Measurements from ENCODE around the gene ALG9. TPM values are rescaled to one million over a fixed set of nuclear protein-coding genes. Genes with fewer than 3 reads are reported as not detected.

The ALG9 gene
- total and polyA plus RNA-seq, 10 of the 15 experiments (the other 5 are each of a cell fraction or from before 2014, with no cell fraction given) = 10.8 to 41.6 (median 25.5) TPM

DNA sequence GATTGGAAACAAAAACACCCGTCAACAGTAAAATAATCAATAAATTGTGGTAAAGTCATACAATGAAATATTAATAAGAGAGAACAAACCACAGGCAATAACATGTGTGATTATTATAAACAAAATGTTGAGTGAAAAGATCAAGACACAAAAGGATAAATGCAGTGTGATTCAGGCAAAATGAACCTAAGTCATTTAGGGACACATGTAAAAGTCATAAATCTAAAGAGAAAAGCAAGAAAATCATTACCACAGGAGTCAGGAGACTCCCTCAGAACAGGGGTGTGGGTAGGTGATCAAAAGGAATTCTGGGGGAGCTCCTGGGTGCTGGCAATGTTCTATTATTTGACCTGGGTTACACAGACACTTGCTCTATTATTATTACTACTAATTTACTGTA, 57.3 kb downstream of the ALG9 start:
- in situ Hi-C loops (cut with MboI) = no loop called here
- 100% methylated on average over 1 of the region's 1 CpG for WGBS (ENCODE audit: insufficient coverage, insufficient replicate concordance, low lambda C conversion rate, missing lambda C conversion rate)
- FAIRE-seq (no peak), ATAC-seq (no peak), DNase-seq (ENCODE audit: low read depth, low spot score) (no peak)
- BruUV-seq (replicated peaks) = no TSS peak
- Histone ChIP-seq H3K4me3 (no peak overlapping the region), H3K79me2 (ENCODE audit: control insufficient read depth, insufficient read depth, low read length) (no peaks in the 10 kb centered on the region), H3K4me2 (ENCODE audit: control insufficient read depth, insufficient read depth) (no peak overlapping the region), H3K36me3 (ENCODE audit: control insufficient read depth in 2 of 2, insufficient read depth in 2 of 2, low read length in 1 of 2) (peaks cover 0 to 11% of the 10 kb centered on the region in 2 experiments; a peak in 1 of 4 replicates), H3K9ac (ENCODE audit: control insufficient read depth, insufficient read depth, low read length) (no peak overlapping the region), H2AFZ (ENCODE audit: control insufficient read depth, low read depth, low read length) (no peak overlapping the region), H3K27ac (ENCODE audit: control insufficient read depth, insufficient read depth) (no peak overlapping the region), H3K9me3 (replicated peaks; ENCODE audit: control insufficient read depth, insufficient read depth, low read length) (no peaks in the 10 kb centered on the region), H3K4me1 (ENCODE audit: control insufficient read depth, insufficient read depth, low read length) (no peaks in the 10 kb centered on the region), H4K20me1 (ENCODE audit: control insufficient read depth, insufficient read depth) (no peaks in the 10 kb centered on the region), H3K27me3 (replicated peaks in 1 of 2; ENCODE audit: control insufficient read depth in 2 of 2, insufficient read depth in 2 of 2, low read length in 1 of 2) (no peaks in the 10 kb centered on the region)
- SMC1A ChIA-PET (ENCODE audit: uncharacterized antibody, unreplicated experiment) = no interaction called here
- POLR2A ChIA-PET = no interaction called here
- CTCF ChIA-PET = interaction anchor here (1.0 kb wide), 1 partner anchor 11 kb away, joined by 3 read pairs; no protein-coding TSS in a partner anchor
- intact Hi-C loops (cut with micrococcal nuclease; ENCODE audit: unreplicated experiment) = no loop called here
- RAD21 ChIA-PET (ENCODE audit: unreplicated experiment) = no interaction called here
- TF ChIP-seq IKZF2 (IDR thresholded peaks at IDR 0.05) (no peak), ZBTB40 (IDR thresholded peaks at IDR 0.05; ENCODE audit: borderline replicate concordance) (no peak), TBL1XR1 (IDR thresholded peaks at IDR 0.05; ENCODE audit: low read depth, low read length) (no peak), CBX5 (IDR thresholded peaks at IDR 0.05; ENCODE audit: low read depth) (no peak), ZNF24 (IDR thresholded peaks at IDR 0.05) (no peak), ETV6 (conservative IDR thresholded peaks at IDR 0.05 in 1 of 2, IDR thresholded peaks at IDR 0.05 in 1 of 2; ENCODE audit: borderline replicate concordance in 1 of 2, low read depth in 1 of 2) (no peak), ESRRA (IDR thresholded peaks at IDR 0.05; ENCODE audit: low read length) (no peak)
- TF ChIP-seq, protein P1, sequence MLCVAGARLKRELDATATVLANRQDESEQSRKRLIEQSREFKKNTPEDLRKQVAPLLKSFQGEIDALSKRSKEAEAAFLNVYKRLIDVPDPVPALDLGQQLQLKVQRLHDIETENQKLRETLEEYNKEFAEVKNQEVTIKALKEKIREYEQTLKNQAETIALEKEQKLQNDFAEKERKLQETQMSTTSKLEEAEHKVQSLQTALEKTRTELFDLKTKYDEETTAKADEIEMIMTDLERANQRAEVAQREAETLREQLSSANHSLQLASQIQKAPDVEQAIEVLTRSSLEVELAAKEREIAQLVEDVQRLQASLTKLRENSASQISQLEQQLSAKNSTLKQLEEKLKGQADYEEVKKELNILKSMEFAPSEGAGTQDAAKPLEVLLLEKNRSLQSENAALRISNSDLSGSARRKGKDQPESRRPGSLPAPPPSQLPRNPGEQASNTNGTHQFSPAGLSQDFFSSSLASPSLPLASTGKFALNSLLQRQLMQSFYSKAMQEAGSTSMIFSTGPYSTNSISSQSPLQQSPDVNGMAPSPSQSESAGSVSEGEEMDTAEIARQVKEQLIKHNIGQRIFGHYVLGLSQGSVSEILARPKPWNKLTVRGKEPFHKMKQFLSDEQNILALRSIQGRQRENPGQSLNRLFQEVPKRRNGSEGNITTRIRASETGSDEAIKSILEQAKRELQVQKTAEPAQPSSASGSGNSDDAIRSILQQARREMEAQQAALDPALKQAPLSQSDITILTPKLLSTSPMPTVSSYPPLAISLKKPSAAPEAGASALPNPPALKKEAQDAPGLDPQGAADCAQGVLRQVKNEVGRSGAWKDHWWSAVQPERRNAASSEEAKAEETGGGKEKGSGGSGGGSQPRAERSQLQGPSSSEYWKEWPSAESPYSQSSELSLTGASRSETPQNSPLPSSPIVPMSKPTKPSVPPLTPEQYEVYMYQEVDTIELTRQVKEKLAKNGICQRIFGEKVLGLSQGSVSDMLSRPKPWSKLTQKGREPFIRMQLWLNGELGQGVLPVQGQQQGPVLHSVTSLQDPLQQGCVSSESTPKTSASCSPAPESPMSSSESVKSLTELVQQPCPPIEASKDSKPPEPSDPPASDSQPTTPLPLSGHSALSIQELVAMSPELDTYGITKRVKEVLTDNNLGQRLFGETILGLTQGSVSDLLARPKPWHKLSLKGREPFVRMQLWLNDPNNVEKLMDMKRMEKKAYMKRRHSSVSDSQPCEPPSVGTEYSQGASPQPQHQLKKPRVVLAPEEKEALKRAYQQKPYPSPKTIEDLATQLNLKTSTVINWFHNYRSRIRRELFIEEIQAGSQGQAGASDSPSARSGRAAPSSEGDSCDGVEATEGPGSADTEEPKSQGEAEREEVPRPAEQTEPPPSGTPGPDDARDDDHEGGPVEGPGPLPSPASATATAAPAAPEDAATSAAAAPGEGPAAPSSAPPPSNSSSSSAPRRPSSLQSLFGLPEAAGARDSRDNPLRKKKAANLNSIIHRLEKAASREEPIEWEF (IDR thresholded peaks at IDR 0.05; ENCODE audit: insufficient replicate concordance, low read depth, low read length) = no peak
- TF ChIP-seq, protein P2, sequence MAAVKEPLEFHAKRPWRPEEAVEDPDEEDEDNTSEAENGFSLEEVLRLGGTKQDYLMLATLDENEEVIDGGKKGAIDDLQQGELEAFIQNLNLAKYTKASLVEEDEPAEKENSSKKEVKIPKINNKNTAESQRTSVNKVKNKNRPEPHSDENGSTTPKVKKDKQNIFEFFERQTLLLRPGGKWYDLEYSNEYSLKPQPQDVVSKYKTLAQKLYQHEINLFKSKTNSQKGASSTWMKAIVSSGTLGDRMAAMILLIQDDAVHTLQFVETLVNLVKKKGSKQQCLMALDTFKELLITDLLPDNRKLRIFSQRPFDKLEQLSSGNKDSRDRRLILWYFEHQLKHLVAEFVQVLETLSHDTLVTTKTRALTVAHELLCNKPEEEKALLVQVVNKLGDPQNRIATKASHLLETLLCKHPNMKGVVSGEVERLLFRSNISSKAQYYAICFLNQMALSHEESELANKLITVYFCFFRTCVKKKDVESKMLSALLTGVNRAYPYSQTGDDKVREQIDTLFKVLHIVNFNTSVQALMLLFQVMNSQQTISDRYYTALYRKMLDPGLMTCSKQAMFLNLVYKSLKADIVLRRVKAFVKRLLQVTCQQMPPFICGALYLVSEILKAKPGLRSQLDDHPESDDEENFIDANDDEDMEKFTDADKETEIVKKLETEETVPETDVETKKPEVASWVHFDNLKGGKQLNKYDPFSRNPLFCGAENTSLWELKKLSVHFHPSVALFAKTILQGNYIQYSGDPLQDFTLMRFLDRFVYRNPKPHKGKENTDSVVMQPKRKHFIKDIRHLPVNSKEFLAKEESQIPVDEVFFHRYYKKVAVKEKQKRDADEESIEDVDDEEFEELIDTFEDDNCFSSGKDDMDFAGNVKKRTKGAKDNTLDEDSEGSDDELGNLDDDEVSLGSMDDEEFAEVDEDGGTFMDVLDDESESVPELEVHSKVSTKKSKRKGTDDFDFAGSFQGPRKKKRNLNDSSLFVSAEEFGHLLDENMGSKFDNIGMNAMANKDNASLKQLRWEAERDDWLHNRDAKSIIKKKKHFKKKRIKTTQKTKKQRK (IDR thresholded peaks at IDR 0.05; ENCODE audit: low read depth, low read length) = no peak

All from GM12878 (cell line).